ENCODE results near the gene CXCL3.

Gene CXCL3

GRCh38 chr4:74055096-74055495, 16.6 kb upstream of the CXCL3 start:
- DNase-seq, result no peak

- DNase-seq, result no peak
Observed at GRCh38 chr4:74054483-74055047, 16.1 kb upstream of the CXCL3 start.

GRCh38 chr4:74047152-74047551, 8.7 kb upstream of the CXCL3 start:
- DNase-seq, result no peak

GRCh38 chr4:74045772-74046171, 7.3 kb upstream of the CXCL3 start:
- no peak for DNase-seq

GRCh38 chr4:74045247-74045646, 6.8 kb upstream of the CXCL3 start:
- DNase-seq, result no peak

- no peak for DNase-seq
Observed at GRCh38 chr4:74044677-74045076, 6.2 kb upstream of the CXCL3 start.

- no peak for DNase-seq
Observed at GRCh38 chr4:74042681-74043080, 4.2 kb upstream of the CXCL3 start.

GRCh38 chr4:74041418-74041817, 2.9 kb upstream of the CXCL3 start:
- no peak for DNase-seq

GRCh38 chr4:74039315-74039763, 850 bp upstream of the CXCL3 start:
- DNase-seq, result no peak

- DNase-seq, result no peak
Observed at GRCh38 chr4:74038086-74038424, 434 bp downstream of the CXCL3 start.

GRCh38 chr4:74037076-74037955, 1.2 kb downstream of the CXCL3 start:
- DNase-seq, result no peak

- no peak for DNase-seq
Observed at GRCh38 chr4:74033739-74034138, 4.8 kb downstream of the CXCL3 start.

- no peak for DNase-seq
Observed at GRCh38 chr4:74032064-74032463, 6.4 kb downstream of the CXCL3 start.

GRCh38 chr4:74031576-74031975, 6.9 kb downstream of the CXCL3 start:
- DNase-seq, result no peak

- DNase-seq, result no peak
Observed at GRCh38 chr4:74030285-74030684, 8.2 kb downstream of the CXCL3 start.

- DNase-seq, result no peak
Observed at GRCh38 chr4:74028504-74028903, 10.0 kb downstream of the CXCL3 start.

GRCh38 chr4:74023709-74024108, 14.8 kb downstream of the CXCL3 start:
- DNase-seq, result no peak

- no peak for DNase-seq
Observed at GRCh38 chr4:74021601-74022000, 16.9 kb downstream of the CXCL3 start.

- DNase-seq, result no peak
Observed at GRCh38 chr4:74018771-74019170, 19.7 kb downstream of the CXCL3 start.

GRCh38 chr4:74018116-74018515, 20.4 kb downstream of the CXCL3 start:
- DNase-seq, result no peak

- DNase-seq, result no peak
Observed at GRCh38 chr4:74016068-74016467, 22.4 kb downstream of the CXCL3 start.

GRCh38 chr4:74015126-74015780, 23.2 kb downstream of the CXCL3 start:
- DNase-seq, result no peak

GRCh38 chr4:74014332-74014731, 24.2 kb downstream of the CXCL3 start:
- no peak for DNase-seq

- DNase-seq, result no peak
Observed at GRCh38 chr4:74013264-74013663, 25.2 kb downstream of the CXCL3 start.

Data from NCI-H187 treated with DMSO at 0.1 percent for 48 hours (cell line).